Type B pancreatic cell (in vitro differentiated cells): ENCODE measurements around the gene RPP30. TPM values are rescaled to one million over a fixed set of nuclear protein-coding genes. Genes with fewer than 3 reads are reported as not detected.

ENCODE experiments used
- total RNA-seq: library from RNA; stranded (reverse); gene quantifications from 2 replicates; pipeline ENCODE4 v1.2.1, GENCODE V29; 2021; ENCODE audit warnings: low replicate concordance

Gene RPP30
- total RNA-seq, 1 donor from 2014 or later: 58.0 TPM

Other genes with a start within 250 kb of the RPP30 start
- 0.31 and 2.3 TPM in 2 replicates for gene HTR7, start 13.9 kb upstream of the RPP30 start, total RNA-seq
- gene ANKRD1, start 49.1 kb downstream of the RPP30 start, total RNA-seq: 2.1 and 3.3 TPM in 2 replicates